A549 (cell line): ENCODE data around the gene CDK14. TPM values are rescaled to one million over a fixed set of nuclear protein-coding genes. Genes with fewer than 3 reads are reported as not detected.

Experiments
- ATAC-seq, 2 experiments: fragments of 200-7000 bp in 1 of 2; fragments of >200 bp in 1 of 2; cut with Nextera tagmentation in 1 of 2; cut with Tn5 transposase in 1 of 2; 3 replicates each; pipeline versions ENCODE4 v1.8.0 to v1.9.1; 2018 to 2020; ENCODE audit warnings: mild to moderate bottlenecking in 1 of 2, moderate library complexity in 1 of 2
- CTCF ChIA-PET: fragments of 300-600 bp; sonication (Branson Sonifier 250); formaldehyde crosslinking; extraction: SDS; loops from one replicate; lab custom pipeline; 2021; ENCODE audit warnings: antibody characterized with exemption, inconsistent platforms; lab: Yijun Ruan, JAX
- POLR2A ChIA-PET: fragments of 350-600 bp; formaldehyde crosslinking; extraction: SDS; loops from one replicate; lab custom pipeline; 2021; ENCODE audit warnings: antibody characterized with exemption, inconsistent platforms; lab: Yijun Ruan, JAX
- DNase-seq, 2 experiments: peaks; one replicate each; pipeline versions ENCODE4 v3.0.0 to v3.0.0-alpha.2; 2011 to 2016; ENCODE audit warnings: low read depth in 1 of 2, low spot score in 1 of 2
- FAIRE-seq: peaks from 2 replicates; lab custom pipeline; 2011; peaks lifted over from hg19 to GRCh38; lab: Jason Lieb, UNC
- H3K27ac ChIP-seq, 2 experiments: fragments of >200 bp; sonication (Bioruptor Twin); formaldehyde crosslinking; 3 replicates each; pipeline ENCODE4 v1.5.1; 2016 to 2017
- H3K4me1 ChIP-seq: fragments of >200 bp; sonication (Bioruptor Twin); formaldehyde crosslinking; 3 replicates; pipeline ENCODE4 v1.6.1; 2016
- H3K4me2 ChIP-seq: fragments of >200 bp; sonication (Bioruptor Twin); formaldehyde crosslinking; 3 replicates; pipeline ENCODE4 v1.6.1; 2016
- H3K4me3 ChIP-seq: fragments of >200 bp; sonication (Bioruptor Twin); formaldehyde crosslinking; 3 replicates; pipeline ENCODE4 v1.5.1; 2016
- H3K9me3 ChIP-seq: fragments of >200 bp; sonication (Bioruptor Twin); formaldehyde crosslinking; 3 replicates; pipeline ENCODE4 v1.6.1; 2016
- CHD2 ChIP-seq: fragments of 150-350 bp; IDR thresholded peaks from 2 replicates; pipeline ENCODE4 v1.6.1; 2014; ENCODE audit warnings: low read length; ENCODE audit not compliant: partially characterized antibody
- CHD4 ChIP-seq: fragments of 200-600 bp; sonication (generic); IDR thresholded peaks from 2 replicates; pipeline ENCODE4 v1.6.1; 2016; ENCODE audit warnings: antibody characterized with exemption, mild to moderate bottlenecking, borderline replicate concordance
- EHF ChIP-seq: fragments of 250-450 bp; sonication (Bioruptor Pico); IDR thresholded peaks from 2 replicates; pipeline ENCODE4 v1.5.0; 2020; ENCODE audit warnings: mild to moderate bottlenecking
- EP300 ChIP-seq, 2 experiments: fragments of >200 bp; sonication (Bioruptor Twin); formaldehyde crosslinking; IDR thresholded peaks; 2 replicates in 1 of 2; 3 replicates in 1 of 2; pipeline ENCODE4 v1.6.1; 2016 to 2017
- ESRRA ChIP-seq: fragments of 150-350 bp; IDR thresholded peaks from 2 replicates; pipeline ENCODE4 v1.6.1; 2014; ENCODE audit warnings: mild to moderate bottlenecking, low read length, borderline replicate concordance
- FOSB ChIP-seq: fragments of 250-450 bp; sonication (Bioruptor Pico); IDR thresholded peaks from 2 replicates; pipeline ENCODE4 v1.5.0; 2020; ENCODE audit warnings: mild to moderate bottlenecking, moderate library complexity
- FOXS1 ChIP-seq: fragments of 250-450 bp; sonication (Bioruptor Pico); IDR thresholded peaks from 2 replicates; pipeline ENCODE4 v1.5.0; 2020; ENCODE audit warnings: mild to moderate bottlenecking, moderate library complexity
- GATA3 ChIP-seq: IDR thresholded peaks from 2 replicates; pipeline ENCODE4 v1.6.1; 2012; ENCODE audit warnings: borderline replicate concordance
- HEYL ChIP-seq: fragments of 250-450 bp; sonication (Bioruptor Pico); IDR thresholded peaks from 2 replicates; pipeline ENCODE4 v1.8.0; 2021; ENCODE audit warnings: mild to moderate bottlenecking, moderate library complexity
- HMGXB4 ChIP-seq: fragments of 250-450 bp; sonication (Bioruptor Pico); IDR thresholded peaks from 2 replicates; pipeline ENCODE4 v1.5.0; 2021; ENCODE audit warnings: mild to moderate bottlenecking, moderate library complexity, borderline replicate concordance
- KDM1A ChIP-seq: fragments of 200-600 bp; sonication (generic); IDR thresholded peaks from 2 replicates; pipeline ENCODE4 v1.6.1; 2016; ENCODE audit warnings: low read depth, mild to moderate bottlenecking
- MAFK ChIP-seq: fragments of 450-650 bp; IDR thresholded peaks from 2 replicates; pipeline ENCODE4 v1.6.1; 2014; ENCODE audit not compliant: partially characterized antibody
- NR3C1 ChIP-seq: fragments of >200 bp; sonication (Bioruptor Twin); formaldehyde crosslinking; IDR thresholded peaks from 3 replicates; pipeline ENCODE4 v1.6.1; 2017
- PBX3 ChIP-seq: IDR thresholded peaks from 2 replicates; pipeline ENCODE4 v1.6.1; 2012
- RCOR1 ChIP-seq: fragments of 150-350 bp; IDR thresholded peaks from 2 replicates; pipeline ENCODE4 v1.6.1; 2014; ENCODE audit warnings: antibody characterized with exemption, low read length, low read depth
- RNF2 ChIP-seq: fragments of 200-600 bp; sonication (generic); IDR thresholded peaks from 2 replicates; pipeline ENCODE4 v1.6.1; 2016; ENCODE audit warnings: low read depth, mild to moderate bottlenecking, antibody characterized with exemption, moderate library complexity, borderline replicate concordance
- SMC3 ChIP-seq: fragments of >200 bp; sonication (Bioruptor Twin); formaldehyde crosslinking; IDR thresholded peaks from 3 replicates; pipeline ENCODE4 v1.6.1; 2018; ENCODE audit warnings: inconsistent platforms
- SREBF2 ChIP-seq: fragments of 450-650 bp; IDR thresholded peaks from 2 replicates; pipeline ENCODE4 v1.6.1; 2014; ENCODE audit warnings: mild to moderate bottlenecking, moderate library complexity
- ZC3H11A ChIP-seq: fragments of 450-650 bp; IDR thresholded peaks from 2 replicates; pipeline ENCODE4 v1.6.1; 2014; ENCODE audit warnings: antibody characterized with exemption, mild to moderate bottlenecking
- ZSCAN20 ChIP-seq: fragments of 250-450 bp; sonication (Bioruptor Pico); IDR thresholded peaks from 2 replicates; pipeline ENCODE4 v1.8.0; 2022; ENCODE audit warnings: mild to moderate bottlenecking, moderate library complexity
- WGBS: methylation state at CpG from one replicate; pipeline ENCODE4 v1.1.6; 2017; ENCODE audit errors: missing lambda C conversion rate; 5-methylcytosine and 5-hydroxymethylcytosine counted together
- polyA plus RNA-seq, 4 experiments: library from polyadenylated mRNA; depleted of rRNA in 3 of 4; stranded (reverse); fragments of >200 nt; fragmentation: RNase III in 1 of 4; extraction: RNeasy Plus Mini Kit Qiagen cat#74134 plus additional on column Dnase treatment in 1 of 4; gene quantifications; 2 replicates in 3 of 4; 3 replicates in 1 of 4; pipeline ENCODE4 v1.2.3, GENCODE V29; 2011 to 2017
- TF ChIP-seq, protein P1 (sequence below): fragments of 150-350 bp; IDR thresholded peaks from 2 replicates; pipeline ENCODE4 v1.6.1; 2014; ENCODE audit warnings: low read depth, mild to moderate bottlenecking, low read length

CDK14 gene
- polyA plus RNA-seq, 2 of the 4 experiments (the other 2 are of a cell fraction), result 0.21 to 0.23 TPM

GRCh38 chr7:91135703-91136430 is 539.7 kb downstream of the CDK14 start:
- ChIA-PET POLR2A (no interaction called here), CTCF (no interaction called here)
- H3K4me3 ChIP-seq, result no peak overlapping the region
- no peak for FAIRE-seq
- H3K4me1 ChIP-seq, result no peaks in the 10 kb centered on the region
- WGBS, result 30% methylated on average over 4 of the region's 4 CpGs
- no peak for ATAC-seq
- no peaks in the 10 kb centered on the region for H3K9me3 ChIP-seq
- TF ChIP-seq EHF (CRISPR knock-in tag), result no peak
- TF ChIP-seq ZC3H11A, result no peak
- TF ChIP-seq MAFK, result no peak
- TF ChIP-seq FOXS1 (CRISPR knock-in tag), result no peak
- no peak for TF ChIP-seq HMGXB4 (CRISPR knock-in tag)
- TF ChIP-seq RCOR1, result no peak
- TF ChIP-seq SREBF2, result no peak
- no peak for TF ChIP-seq PBX3
- TF ChIP-seq KDM1A, result no peak
- TF ChIP-seq ZSCAN20 (CRISPR knock-in tag), result no peak
- TF ChIP-seq GATA3, result no peak
- TF ChIP-seq RNF2, result no peak
- no peak for TF ChIP-seq CHD4
- TF ChIP-seq ESRRA, result no peak
- TF ChIP-seq HEYL (CRISPR knock-in tag), result no peak
- TF ChIP-seq, protein P1, sequence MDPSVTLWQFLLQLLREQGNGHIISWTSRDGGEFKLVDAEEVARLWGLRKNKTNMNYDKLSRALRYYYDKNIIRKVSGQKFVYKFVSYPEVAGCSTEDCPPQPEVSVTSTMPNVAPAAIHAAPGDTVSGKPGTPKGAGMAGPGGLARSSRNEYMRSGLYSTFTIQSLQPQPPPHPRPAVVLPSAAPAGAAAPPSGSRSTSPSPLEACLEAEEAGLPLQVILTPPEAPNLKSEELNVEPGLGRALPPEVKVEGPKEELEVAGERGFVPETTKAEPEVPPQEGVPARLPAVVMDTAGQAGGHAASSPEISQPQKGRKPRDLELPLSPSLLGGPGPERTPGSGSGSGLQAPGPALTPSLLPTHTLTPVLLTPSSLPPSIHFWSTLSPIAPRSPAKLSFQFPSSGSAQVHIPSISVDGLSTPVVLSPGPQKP, result no peak
- no peak for TF ChIP-seq SMC3
- TF ChIP-seq FOSB (CRISPR knock-in tag), result no peak
- TF ChIP-seq CHD2, result no peak
- H3K27ac ChIP-seq, result no peak overlapping the region
- no peak overlapping the region for H3K4me2 ChIP-seq
- DNase-seq, result no peak

GRCh38 chr7:91137153-91137787 is 541.1 kb downstream of the CDK14 start:
- ChIA-PET POLR2A (interaction anchor here (0.5 kb wide), 1 partner anchor 153 kb away, joined by 3 read pairs; no protein-coding TSS in a partner anchor), CTCF (no interaction called here)

More at GRCh38 chr7:91137153-91137787, 541.1 kb downstream of the CDK14 start:
- H3K4me1 ChIP-seq, result no peaks in the 10 kb centered on the region
- WGBS, result 6% methylated on average over 3 of the region's 3 CpGs
- H3K4me3 ChIP-seq, result no peak overlapping the region
- H3K27ac ChIP-seq, result no peak overlapping the region
- ATAC-seq (no peak), FAIRE-seq (no peak), DNase-seq (no peak)
- no peak for TF ChIP-seq ESRRA
- TF ChIP-seq EP300 (IDR thresholded peaks at IDR 0.05), result no peak
- no peak for TF ChIP-seq NR3C1
- TF ChIP-seq EHF (CRISPR knock-in tag), result no peak
- H3K9me3 ChIP-seq, result no peaks in the 10 kb centered on the region
- no peak overlapping the region for H3K4me2 ChIP-seq
